Globus pallidus (tissue), 1 donor: ENCODE data around the gene SIM1.

Source experiments
- DNase-seq: peaks from one replicate; pipeline ENCODE4 v3.0.0-alpha.2; 2015; ENCODE audit warnings: low spot score

The SIM1 gene

GRCh38 chr6:100464903-100465700 lies at the start of gene SIM1:
TSS of gene SIM1 (minus strand) at chr6:100464921. CDS start at chr6:100463468, 1,453 bp downstream.
- no peak for DNase-seq

- DNase-seq, result no peak
Observed at GRCh38 chr6:100512203-100512862, 47.6 kb upstream of the SIM1 start.

GRCh38 chr6:100509101-100509500 lies 44.4 kb upstream of the SIM1 start:
- DNase-seq, result no peak

- no peak for DNase-seq
Observed at GRCh38 chr6:100506651-100507050, 41.9 kb upstream of the SIM1 start.

GRCh38 chr6:100504786-100505737 lies 40.3 kb upstream of the SIM1 start:
- no peak for DNase-seq

- DNase-seq, result no peak
Observed at GRCh38 chr6:100503043-100503705, 38.5 kb upstream of the SIM1 start.

- no peak for DNase-seq
Observed at GRCh38 chr6:100493206-100493888, 28.6 kb upstream of the SIM1 start.

GRCh38 chr6:100491952-100492670 lies 27.4 kb upstream of the SIM1 start:
- DNase-seq, result no peak

- no peak for DNase-seq
Observed at GRCh38 chr6:100490065-100490464, 25.3 kb upstream of the SIM1 start.

GRCh38 chr6:100488244-100488643 lies 23.5 kb upstream of the SIM1 start:
- DNase-seq, result no peak

GRCh38 chr6:100487638-100488037 lies 22.9 kb upstream of the SIM1 start:
- DNase-seq, result no peak

GRCh38 chr6:100485268-100485667 lies 20.5 kb upstream of the SIM1 start:
- no peak for DNase-seq

- DNase-seq, result no peak
Observed at GRCh38 chr6:100484474-100484873, 19.8 kb upstream of the SIM1 start.

- no peak for DNase-seq
Observed at GRCh38 chr6:100482698-100483097, 18.0 kb upstream of the SIM1 start.

GRCh38 chr6:100479179-100480035 lies 14.7 kb upstream of the SIM1 start:
- peak; percentile 31 for DNase-seq

GRCh38 chr6:100475554-100476320 lies 11.0 kb upstream of the SIM1 start:
- DNase-seq, result no peak

- no peak for DNase-seq
Observed at GRCh38 chr6:100473182-100473581, 8.5 kb upstream of the SIM1 start.

GRCh38 chr6:100472674-100473073 lies 8.0 kb upstream of the SIM1 start:
- DNase-seq, result no peak
